ENCODE measurements around the gene AFF3.

GRCh38 chr2:99899882-99900281 lies 242.5 kb downstream of the AFF3 start:
- TF ChIP-seq POLR2A (IDR thresholded peaks at IDR 0.05) (no peak), CTCF (IDR thresholded peaks at IDR 0.05) (no peak)
